Spleen (tissue), 11 donors: ENCODE data around the gene PRX. TPM values are rescaled to one million over a fixed set of nuclear protein-coding genes. Genes with fewer than 3 reads are reported as not detected.

ENCODE experiments used
- DNase-seq: peaks from one replicate; pipeline ENCODE4 v3.0.0-alpha.2; 2020
- H3K27ac ChIP-seq, 8 donors: fragments of 200-600 bp; sonication (generic) in 7 of 8; 1 replicate in 4 of 8; 2 replicates in 4 of 8; pipeline versions ENCODE4 v1.5.0 to v1.8.0; 2016 to 2021; ENCODE audit warnings: inconsistent platforms in 4 of 8, mild to moderate bottlenecking in 4 of 8, moderate library complexity in 1 of 8
- H3K27me3 ChIP-seq, 7 donors: fragments of 200-600 bp; sonication (generic) in 6 of 7; replicated peaks in 1 of 7; 1 replicate in 4 of 7; 2 replicates in 3 of 7; pipeline versions ENCODE4 v1.5.0 to v1.8.0; 2016 to 2021; ENCODE audit warnings: inconsistent platforms in 3 of 7, mild to moderate bottlenecking in 1 of 7
- H3K36me3 ChIP-seq, 6 donors: fragments of 200-600 bp; sonication (generic) in 5 of 6; 1 replicate in 4 of 6; 2 replicates in 2 of 6; pipeline versions ENCODE4 v1.5.0 to v1.8.0; 2016 to 2021; ENCODE audit warnings: inconsistent platforms in 2 of 6
- H3K4me1 ChIP-seq, 6 donors: fragments of 200-600 bp; sonication (generic) in 5 of 6; 1 replicate in 3 of 6; 2 replicates in 3 of 6; pipeline versions ENCODE4 v1.5.0 to v1.8.0; 2016 to 2021; ENCODE audit warnings: inconsistent platforms in 3 of 6
- H3K4me3 ChIP-seq, 8 donors: fragments of 200-600 bp; sonication (generic) in 7 of 8; 1 replicate in 4 of 8; 2 replicates in 4 of 8; pipeline versions ENCODE4 v1.5.0 to v1.8.0; 2016 to 2021; ENCODE audit warnings: inconsistent platforms in 4 of 8, mild to moderate bottlenecking in 4 of 8, moderate library complexity in 2 of 8
- H3K9me3 ChIP-seq, 8 donors: fragments of 200-600 bp; sonication (generic) in 7 of 8; 1 replicate in 4 of 8; 2 replicates in 4 of 8; pipeline versions ENCODE4 v1.5.0 to v1.8.0; 2016 to 2021; ENCODE audit warnings: inconsistent platforms in 4 of 8
- CTCF ChIP-seq, 11 experiments: fragments of 200-600 bp in 7 of 11; fragments of 450-650 bp in 4 of 11; sonication (generic) in 4 of 11; IDR thresholded peaks in 8 of 11; conservative IDR thresholded peaks in 3 of 11; 1 replicate in 7 of 11; 2 replicates in 4 of 11; pipeline versions ENCODE4 v1.4.0 to v1.8.0; 2016 to 2021; ENCODE audit warnings: antibody characterized with exemption in 11 of 11, inconsistent platforms in 4 of 11, mild to moderate bottlenecking in 1 of 11
- POLR2A ChIP-seq, 3 donors: fragments of 450-650 bp; IDR thresholded peaks; one replicate each; pipeline ENCODE4 v1.5.1; 2017; ENCODE audit warnings: antibody characterized with exemption in 3 of 3, mild to moderate bottlenecking in 1 of 3
- POLR2AphosphoS5 ChIP-seq, 3 donors: sonication (generic); formaldehyde crosslinking; IDR thresholded peaks; one replicate each; pipeline ENCODE4 v1.5.1; 2017; ENCODE audit warnings: antibody characterized with exemption in 3 of 3
- WGBS, 5 donors: extraction: QIAGEN DNeasy Blood & Tissue Kit in 3 of 5; methylation state at CpG; one replicate each; pipeline versions ENCODE4 v1.1.5 to v1.1.7; 2013 to 2018; 5-methylcytosine and 5-hydroxymethylcytosine counted together
- intact Hi-C: fragments of 100-400 bp; cut with DNase I; formaldehyde crosslinking; loops from one replicate; pipeline ENCODE4 v1.15.0; 2023; ENCODE audit warnings: low total_unique reads
- polyA plus RNA-seq, 3 donors: library from polyadenylated mRNA; stranded (reverse); fragments of 200-250 nt; gene quantifications; one replicate each; pipeline ENCODE4 v1.2.1, GENCODE V29; 2013
- total RNA-seq, 7 donors: library from RNA; depleted of rRNA in 3 of 7; stranded (reverse); fragments of >200 nt in 3 of 7; fragmentation: NEBNext Ultra II Directional in 4 of 7; extraction: Animal tissue kit (Norgen Biotek cat#: 25700) in 4 of 7; gene quantifications; one replicate each; pipeline versions ENCODE4 v1.1.0 to v1.2.1, GENCODE V29; 2016 to 2021
- donor health status: healthy with polysubstance abuse.
- donor health status: DM: no; HTN: no; CAD: no; lungs with moderate emphysema.
- donor health status: DM: no; HTN: no; CAD: no.
- donor health status: Bipolar disorder and iron deficiency.
- donor health status: healthy.
- donor health status: DM: no; HTN: no; CAD: no.
- donor health status: DM: yes; HTN: yes; CAD: no.

Gene PRX
- total and polyA plus RNA-seq, 10 donors: 0.50 to 3.4 (median 2.1) TPM

- 62 to 83% (median 72%) methylated on average over 4 of the region's 4 CpGs for WGBS, 5 donors
- Histone ChIP-seq H3K4me1 (peaks cover 11 to 78% (median 47%) of the 10 kb centered on the region in 6 donors), H3K27ac (peak overlapping the region; percentile 66 to 91 (median 84)), H3K4me3 (no peak overlapping the region), H3K27me3 (peaks cover 0 to 7% (median 0%) of the 10 kb centered on the region in 7 donors), H3K9me3 (no peaks in the 10 kb centered on the region), H3K36me3 (peaks cover 0 to 7% (median 4%) of the 10 kb centered on the region in 6 donors)
- no peak for DNase-seq
- intact Hi-C loops: no loop called here
- no peak for TF ChIP-seq CTCF (IDR thresholded peaks at IDR 0.05 in 8 of 11, conservative IDR thresholded peaks at IDR 0.05 in 3 of 11)
- no peak for TF ChIP-seq POLR2AphosphoS5 (IDR thresholded peaks at IDR 0.05)
- TF ChIP-seq POLR2A (IDR thresholded peaks at IDR 0.05): no peak
Observed at GRCh38 chr19:40417643-40417981, 4.4 kb upstream of the PRX start.

- Histone ChIP-seq H3K4me3 (peak overlapping the region in 1 of 8 donors; percentile 15), H3K27ac (peak overlapping the region; percentile 66 to 91 (median 84)), H3K9me3 (no peaks in the 10 kb centered on the region), H3K36me3 (peaks cover 0 to 1% (median 0%) of the 10 kb centered on the region in 6 donors), H3K4me1 (peaks cover 11 to 75% (median 43%) of the 10 kb centered on the region in 6 donors), H3K27me3 (peaks cover 0 to 7% (median 0%) of the 10 kb centered on the region in 7 donors)
- intact Hi-C loops: no loop called here
- TF ChIP-seq CTCF (IDR thresholded peaks at IDR 0.05 in 8 of 11, conservative IDR thresholded peaks at IDR 0.05 in 3 of 11) (no peak), POLR2A (IDR thresholded peaks at IDR 0.05) (peak in 1 of 3 donors; percentile 58), POLR2AphosphoS5 (IDR thresholded peaks at IDR 0.05) (peak; percentile 83 to 95 (median 93))
- WGBS, 5 donors: 16 to 39% (median 24%) methylated on average over 16 of the region's 16 CpGs
- DNase-seq: peak; percentile 85
Observed at GRCh38 chr19:40416918-40417642, 3.9 kb upstream of the PRX start.

- peaks cover 0 to 7% (median 0%) of the 10 kb centered on the region in 7 donors for H3K27me3 ChIP-seq
Observed at GRCh38 chr19:40415768-40416167, 2.6 kb upstream of the PRX start.

More at GRCh38 chr19:40415768-40416167, 2.6 kb upstream of the PRX start:
- no peak for DNase-seq
- no peaks in the 10 kb centered on the region for H3K36me3 ChIP-seq
- WGBS, 5 donors: 93 to 98% (median 96%) methylated on average over 2 of the region's 2 CpGs
- no peak for TF ChIP-seq POLR2A (IDR thresholded peaks at IDR 0.05)
- no peak for TF ChIP-seq CTCF (IDR thresholded peaks at IDR 0.05 in 8 of 11, conservative IDR thresholded peaks at IDR 0.05 in 3 of 11)
- no peak for TF ChIP-seq POLR2AphosphoS5 (IDR thresholded peaks at IDR 0.05)
- peak overlapping the region in 2 of 8 donors; percentile 87 to 91 for H3K27ac ChIP-seq
- H3K4me1 ChIP-seq: peaks cover 14 to 78% (median 46%) of the 10 kb centered on the region in 6 donors
- intact Hi-C loops: no loop called here
- H3K9me3 ChIP-seq: no peaks in the 10 kb centered on the region
- no peak overlapping the region for H3K4me3 ChIP-seq
